GM21515 (cell line): ENCODE measurements around the gene NT5C2.

Source experiments
- ATAC-seq: cut with Tn5 transposase; IDR thresholded peaks from one replicate; pipeline ENCODE4 v1.9.1; 2021; ENCODE audit not compliant: unreplicated experiment

The NT5C2 gene

GRCh38 chr10:103125323-103126267 lies 67.5 kb downstream of the NT5C2 start:
- peak; percentile 82 for ATAC-seq

GRCh38 chr10:103124420-103125096 lies 68.5 kb downstream of the NT5C2 start:
- no peak for ATAC-seq

- no peak for ATAC-seq
These were observed 69.6 kb downstream of the NT5C2 start for GRCh38 chr10:103123282-103124024.

GRCh38 chr10:103120977-103121735 lies 71.9 kb downstream of the NT5C2 start:
- ATAC-seq = no peak

GRCh38 chr10:103120546-103120945 lies 72.5 kb downstream of the NT5C2 start:
- no peak for ATAC-seq

GRCh38 chr10:103117247-103117646 lies 75.8 kb downstream of the NT5C2 start:
- ATAC-seq = no peak

GRCh38 chr10:103114876-103115275 lies 78.2 kb downstream of the NT5C2 start:
- no peak for ATAC-seq

- peak; percentile 63 for ATAC-seq
These were observed 80.9 kb downstream of the NT5C2 start for GRCh38 chr10:103111918-103112877.

GRCh38 chr10:103111031-103111917 lies 81.8 kb downstream of the NT5C2 start:
- peak; percentile 55 for ATAC-seq

GRCh38 chr10:103110407-103110806 lies 82.7 kb downstream of the NT5C2 start:
- no peak for ATAC-seq

- no peak for ATAC-seq
These were observed 83.3 kb downstream of the NT5C2 start for GRCh38 chr10:103109821-103110220.

- no peak for ATAC-seq
These were observed 86.5 kb downstream of the NT5C2 start for GRCh38 chr10:103106539-103106938.

- ATAC-seq = no peak
These were observed 87.6 kb downstream of the NT5C2 start for GRCh38 chr10:103105462-103105861.

- ATAC-seq = no peak
These were observed 88.4 kb downstream of the NT5C2 start for GRCh38 chr10:103104721-103105120.

GRCh38 chr10:103103989-103104388 lies 89.1 kb downstream of the NT5C2 start:
- no peak for ATAC-seq

GRCh38 chr10:103102195-103102594 lies 90.9 kb downstream of the NT5C2 start:
- no peak for ATAC-seq

- no peak for ATAC-seq
These were observed 92.5 kb downstream of the NT5C2 start for GRCh38 chr10:103100620-103101019.

GRCh38 chr10:103098240-103098639 lies 94.8 kb downstream of the NT5C2 start:
- no peak for ATAC-seq

- no peak for ATAC-seq
These were observed 96.9 kb downstream of the NT5C2 start for GRCh38 chr10:103096130-103096529.
